ENCODE results near the gene CEND1. TPM values are rescaled to one million over a fixed set of nuclear protein-coding genes. Genes with fewer than 3 reads are reported as not detected.
"Not testable (repeated sequence)": the region's sequence is repeated elsewhere in the genome, so short reads cannot be mapped to it uniquely, and the experiment has no call there.

Gene CEND1
- polyA plus RNA-seq, 6 donors from 2014 or later: not detected

GRCh38 chr11:761526-762108 is 28.3 kb downstream of the CEND1 start:
- DNase-seq: no peak
- Mint-ChIP-seq H3K27me3 (no peaks in the 10 kb centered on the region), H3K36me3 (no peaks in the 10 kb centered on the region), H3K27ac (peak overlapping the region in 2 of 6 donors; percentile 19 to 57), H3K9me3 (no peaks in the 10 kb centered on the region), H3K4me1 (peaks cover 0 to 7% (median 4%) of the 10 kb centered on the region in 3 donors), H3K4me3 (no peak overlapping the region)
- ATAC-seq (ENCODE audit: low read depth in 2 of 2): no peak

GRCh38 chr11:760236-760635 is 29.7 kb downstream of the CEND1 start:
- no peak overlapping the region for H3K27ac Mint-ChIP-seq
- no peaks in the 10 kb centered on the region for H3K9me3 Mint-ChIP-seq
- H3K36me3 Mint-ChIP-seq: no peaks in the 10 kb centered on the region
- H3K27me3 Mint-ChIP-seq: no peaks in the 10 kb centered on the region
- ATAC-seq (ENCODE audit: low read depth in 2 of 2): no peak
- peaks cover 0 to 7% (median 4%) of the 10 kb centered on the region in 3 donors for H3K4me1 Mint-ChIP-seq
- no peak overlapping the region for H3K4me3 Mint-ChIP-seq
- DNase-seq: no peak

GRCh38 chr11:749731-750130 is 40.2 kb downstream of the CEND1 start:
- no peak for DNase-seq
- peak overlapping the region in 1 of 6 donors; percentile 11 for H3K27ac Mint-ChIP-seq
- H3K4me3 Mint-ChIP-seq: peak overlapping the region in 3 of 8 donors; percentile 12 to 64 (median 51)
- H3K9me3 Mint-ChIP-seq: no peaks in the 10 kb centered on the region
- no peak for ATAC-seq (ENCODE audit: low read depth in 2 of 2)
- H3K4me1 Mint-ChIP-seq: peaks cover 10 to 25% (median 22%) of the 10 kb centered on the region in 3 donors
- no peaks in the 10 kb centered on the region for H3K36me3 Mint-ChIP-seq
- H3K27me3 Mint-ChIP-seq: no peaks in the 10 kb centered on the region

- Mint-ChIP-seq H3K27me3 (no peaks in the 10 kb centered on the region), H3K4me3 (peak overlapping the region; percentile 78 to 94 (median 86)), H3K27ac (peak overlapping the region in 3 of 6 donors; percentile 42 to 92 (median 76)), H3K36me3 (no peaks in the 10 kb centered on the region), H3K4me1 (peaks cover 10 to 25% (median 22%) of the 10 kb centered on the region in 3 donors), H3K9me3 (no peaks in the 10 kb centered on the region)
- ATAC-seq (ENCODE audit: low read depth in 2 of 2): peak; percentile 2 to 4
- no peak for DNase-seq
Observed at GRCh38 chr11:748007-748359, 41.9 kb downstream of the CEND1 start.

DNA sequence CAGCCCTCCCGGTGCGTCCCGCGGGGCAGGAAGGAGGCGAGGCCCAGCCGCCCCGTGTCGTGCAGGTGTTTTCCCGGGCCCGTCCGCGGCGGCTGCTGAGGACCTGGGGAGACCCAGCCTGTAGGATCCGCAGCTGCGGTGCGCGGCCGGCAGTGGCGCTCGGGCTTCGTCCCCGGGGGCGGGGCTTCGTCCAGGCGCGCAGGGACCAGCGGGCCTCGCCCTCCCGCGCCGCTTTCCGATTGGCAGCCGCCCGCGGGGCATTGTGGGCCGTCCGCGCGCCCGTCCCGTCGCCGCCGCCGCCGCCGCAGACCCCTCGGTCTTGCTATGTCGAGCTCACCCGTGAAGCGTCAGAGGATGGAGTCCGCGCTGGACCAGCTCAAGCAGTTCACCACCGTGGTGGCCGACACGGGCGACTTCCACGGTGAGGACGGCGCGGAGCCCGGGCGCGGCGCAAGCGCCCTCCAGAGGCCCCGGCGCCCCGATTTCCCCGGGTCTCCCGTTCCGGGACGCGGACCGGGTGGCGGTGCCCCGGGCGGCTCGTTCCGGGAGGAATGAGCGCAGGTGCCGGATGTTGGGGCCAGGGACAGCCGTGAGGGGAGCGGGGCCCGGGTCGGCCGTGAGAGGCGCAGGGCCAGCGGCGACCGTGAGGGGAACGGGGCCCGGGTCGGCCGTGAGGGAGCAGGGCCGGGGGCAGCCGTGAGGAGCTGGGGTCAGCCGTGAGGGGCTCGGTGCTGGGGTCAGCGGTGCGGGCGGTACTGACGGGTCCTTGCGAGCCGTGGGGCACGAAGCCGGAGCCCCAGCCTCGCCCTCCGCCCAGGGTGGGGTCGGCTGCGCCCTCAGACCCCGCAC is 42.5 kb downstream of the CEND1 start, which contains the start of gene TALDO1:
TALDO1 (plus strand) TSS at position 307 of the 849 bp plus-strand sequence; CDS start at position 325, 18 bp downstream.
- H3K9me3 Mint-ChIP-seq: no peaks in the 10 kb centered on the region
- peak within 1 kb of the TSS; percentile 18 to 92 (median 76) for H3K27ac Mint-ChIP-seq
- H3K27me3 Mint-ChIP-seq: no peaks in the 10 kb centered on the region
- no peaks in the 10 kb centered on the region for H3K36me3 Mint-ChIP-seq
- H3K4me3 Mint-ChIP-seq: peak within 1 kb of the TSS; percentile 82 to 94 (median 90)
- peaks cover 10 to 25% (median 22%) of the 10 kb centered on the region in 3 donors for H3K4me1 Mint-ChIP-seq
- DNase-seq (peak; percentile 87), ATAC-seq (ENCODE audit: low read depth in 2 of 2) (peak; percentile 83 to 86)

DNA sequence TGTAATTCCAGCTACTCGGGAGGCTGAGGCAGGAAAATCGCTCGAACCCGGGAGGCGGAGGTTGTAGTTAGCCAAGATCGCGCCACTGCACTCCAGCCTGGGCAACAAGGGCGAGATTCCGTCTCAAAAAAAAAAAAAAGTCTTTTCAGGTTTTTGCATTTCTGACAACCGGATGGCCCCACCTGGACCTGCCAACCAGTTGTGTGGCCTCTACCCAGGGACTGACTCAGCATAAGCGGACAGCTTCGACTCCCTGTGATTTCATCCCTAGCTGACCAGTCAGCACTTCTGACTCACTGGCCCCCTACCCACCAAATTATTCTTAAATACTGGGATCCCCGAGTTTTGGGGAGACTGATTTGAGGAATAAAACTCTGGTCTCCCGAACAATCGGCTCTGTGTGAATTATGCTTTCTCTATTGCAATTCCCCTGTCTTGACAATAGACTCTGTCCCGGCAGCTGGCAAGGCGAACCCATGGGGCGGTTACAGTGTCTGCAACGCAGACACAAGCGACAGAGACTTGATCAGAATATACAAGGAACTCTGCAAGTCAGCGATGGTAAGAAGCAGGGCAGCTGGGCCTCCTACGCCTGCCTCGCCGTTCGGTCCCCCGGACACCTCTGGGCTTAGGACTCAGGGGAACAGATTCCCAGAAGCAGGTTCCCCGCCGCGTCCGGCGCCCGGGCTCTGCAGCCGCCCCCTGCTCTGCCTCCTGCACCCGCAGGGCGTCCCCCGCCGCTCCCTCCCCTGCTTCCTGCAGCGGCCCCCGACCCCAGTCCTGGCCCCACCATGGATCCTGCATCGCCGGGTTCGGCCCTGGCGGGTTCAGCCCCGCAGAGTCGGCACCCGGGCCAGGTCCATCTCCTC is 43.4 kb downstream of the CEND1 start:
- Mint-ChIP-seq H3K4me1 (peaks cover 10 to 25% (median 22%) of the 10 kb centered on the region in 3 donors), H3K36me3 (no peaks in the 10 kb centered on the region), H3K9me3 (no peaks in the 10 kb centered on the region), H3K27ac (peak overlapping the region in 4 of 6 donors; percentile 31 to 79 (median 69)), H3K27me3 (no peaks in the 10 kb centered on the region), H3K4me3 (peak overlapping the region; percentile 82 to 93 (median 90))
- DNase-seq (no peak), ATAC-seq (ENCODE audit: low read depth in 2 of 2) (peak; percentile 39)

GRCh38 chr11:745428-745827 is 44.5 kb downstream of the CEND1 start:
- no peaks in the 10 kb centered on the region for H3K9me3 Mint-ChIP-seq
- ATAC-seq (ENCODE audit: low read depth in 2 of 2): no peak
- DNase-seq: no peak
- no peaks in the 10 kb centered on the region for H3K27me3 Mint-ChIP-seq
- peak overlapping the region in 2 of 8 donors; percentile 61 to 91 for H3K4me3 Mint-ChIP-seq
- H3K4me1 Mint-ChIP-seq: peaks cover 10 to 25% (median 17%) of the 10 kb centered on the region in 3 donors
- H3K36me3 Mint-ChIP-seq: no peaks in the 10 kb centered on the region
- H3K27ac Mint-ChIP-seq: no peak overlapping the region

- H3K4me1 Mint-ChIP-seq: peaks cover 7 to 10% (median 10%) of the 10 kb centered on the region in 3 donors
- ATAC-seq (ENCODE audit: low read depth in 2 of 2) (no peak), DNase-seq (no peak)
- no peak overlapping the region for H3K4me3 Mint-ChIP-seq
- peaks cover 0 to 11% (median 7%) of the 10 kb centered on the region in 3 donors for H3K27me3 Mint-ChIP-seq
- no peak overlapping the region for H3K27ac Mint-ChIP-seq
- no peaks in the 10 kb centered on the region for H3K9me3 Mint-ChIP-seq
- H3K36me3 Mint-ChIP-seq: no peaks in the 10 kb centered on the region
Observed at GRCh38 chr11:742571-743201, 47.2 kb downstream of the CEND1 start.

DNA sequence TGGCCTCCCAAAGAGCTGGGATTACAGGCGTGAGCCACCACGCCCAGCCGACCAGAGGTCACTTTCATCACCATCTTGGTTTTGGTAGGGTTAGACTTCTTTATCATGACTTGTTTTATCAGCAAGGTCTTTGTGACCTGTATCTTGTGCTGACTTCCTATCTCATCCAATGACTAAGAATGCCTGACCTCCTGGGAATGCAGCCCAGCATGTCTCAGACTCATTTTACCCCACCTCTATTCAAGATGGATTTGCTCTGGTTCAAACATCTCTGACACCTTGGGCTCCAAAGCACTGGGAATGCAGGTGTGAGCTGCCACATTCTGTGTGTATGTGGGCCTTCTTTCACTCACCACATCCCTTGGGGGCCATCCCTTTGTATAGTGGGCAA is 47.7 kb downstream of the CEND1 start:
- peaks cover 0 to 16% (median 13%) of the 10 kb centered on the region in 3 donors for H3K27me3 Mint-ChIP-seq
- no peak overlapping the region for H3K4me3 Mint-ChIP-seq
- DNase-seq: no peak
- H3K4me1 Mint-ChIP-seq: peaks cover 12 to 15% (median 15%) of the 10 kb centered on the region in 3 donors
- H3K27ac Mint-ChIP-seq: no peak overlapping the region
- no peaks in the 10 kb centered on the region for H3K9me3 Mint-ChIP-seq
- H3K36me3 Mint-ChIP-seq: no peaks in the 10 kb centered on the region
- no peak for ATAC-seq (ENCODE audit: low read depth in 2 of 2)

DNA sequence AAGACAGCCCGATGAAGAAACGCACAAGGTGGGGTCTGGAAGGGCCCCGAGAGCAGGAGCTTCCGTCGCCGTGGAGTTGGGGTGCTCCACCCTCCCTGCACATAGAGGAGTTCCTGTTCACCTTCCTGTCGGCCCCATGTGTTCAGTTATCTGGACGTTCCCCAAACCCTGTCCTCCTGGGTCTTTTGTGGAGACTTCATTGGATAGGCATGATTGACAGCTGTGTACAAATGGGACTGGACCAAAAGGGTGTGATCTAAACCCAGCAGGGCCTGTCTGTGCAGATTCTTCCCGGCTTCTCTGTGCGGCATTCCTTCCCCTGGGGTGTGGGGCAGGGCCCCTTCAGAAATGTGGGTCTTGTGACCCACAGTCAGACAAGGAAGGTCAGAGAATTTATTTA is 52.0 kb downstream of the CEND1 start:
- ATAC-seq (ENCODE audit: low read depth in 2 of 2): peak in 1 of 2 donors; percentile 40
- Mint-ChIP-seq H3K4me3 (peak overlapping the region in 6 of 8 donors; percentile 3 to 78 (median 54)), H3K4me1 (peaks cover 11 to 16% (median 13%) of the 10 kb centered on the region in 3 donors), H3K27me3 (peaks cover 0 to 28% (median 13%) of the 10 kb centered on the region in 3 donors)
- DNase-seq, H3K9me3 Mint-ChIP-seq, H3K36me3 Mint-ChIP-seq, H3K27ac Mint-ChIP-seq: not testable (repeated sequence)

DNA sequence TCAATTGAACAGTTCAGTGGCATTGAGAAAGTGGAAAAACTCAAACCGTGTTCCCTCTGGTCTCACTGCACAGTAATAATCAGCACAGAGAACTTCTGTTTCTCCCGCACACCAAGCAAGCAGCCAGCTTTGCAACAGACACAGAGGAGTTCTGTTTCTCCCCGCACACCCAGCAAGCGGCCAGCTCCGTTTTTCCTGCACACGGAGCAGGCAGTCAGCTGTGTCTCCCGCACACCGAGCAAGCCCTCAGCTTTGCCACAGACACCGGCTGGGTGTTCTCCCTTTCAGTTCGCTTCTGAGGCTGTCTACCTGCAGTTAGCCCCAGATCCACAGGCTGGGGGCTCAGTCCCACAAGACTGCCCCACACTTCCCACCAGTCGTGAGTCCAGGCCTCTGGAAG is 52.5 kb downstream of the CEND1 start:
- Mint-ChIP-seq H3K27me3 (peaks cover 0 to 32% (median 13%) of the 10 kb centered on the region in 3 donors), H3K4me1 (peaks cover 11 to 16% (median 13%) of the 10 kb centered on the region in 3 donors), H3K9me3 (no peaks in the 10 kb centered on the region), H3K36me3 (no peaks in the 10 kb centered on the region), H3K4me3 (peak overlapping the region in 4 of 8 donors; percentile 45 to 78 (median 65)), H3K27ac (peak overlapping the region in 2 of 6 donors; percentile 49 to 79)
- no peak for DNase-seq
- ATAC-seq (ENCODE audit: low read depth in 2 of 2): peak; percentile 30 to 41
